GM21526 (cell line): Measurements from ENCODE around the gene PRKCE.
A peak's percentile ranks its signal among the peaks of the same experiment; 100 is the strongest.
"Not testable (repeated sequence)": the region's sequence is repeated elsewhere in the genome, so short reads cannot be mapped to it uniquely, and the experiment has no call there.

Experiments used
- ATAC-seq: cut with Tn5 transposase; IDR thresholded peaks from one replicate; pipeline ENCODE4 v1.9.1; 2021; ENCODE audit warnings: moderate library complexity; ENCODE audit not compliant: unreplicated experiment, low FRiP score

Gene PRKCE

DNA sequence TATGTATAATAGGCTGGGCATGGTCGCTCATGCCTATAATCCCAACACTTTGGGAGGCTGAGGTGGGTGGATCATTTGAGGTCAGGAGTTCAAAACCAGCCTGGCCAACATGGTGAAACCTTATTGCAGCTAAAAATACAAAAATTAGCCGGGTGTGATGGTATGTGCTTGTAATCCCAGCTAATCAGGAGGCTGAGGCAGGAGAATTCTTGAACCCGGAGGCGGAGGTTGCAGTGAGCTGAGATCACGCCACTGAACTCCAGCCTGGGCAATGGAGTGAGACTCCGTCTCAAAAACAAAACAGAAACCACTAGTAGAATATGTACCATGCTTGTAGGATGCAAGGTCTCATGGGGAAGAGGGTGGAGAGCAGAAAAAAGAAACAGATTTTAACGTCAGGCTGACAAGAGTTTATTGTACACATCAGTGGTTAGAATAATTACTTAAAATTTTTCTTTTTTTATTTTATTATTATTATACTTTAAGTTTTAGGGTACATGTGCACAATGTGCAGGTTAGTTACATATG, 44.1 kb downstream of the PRKCE start:
- not testable (repeated sequence) for ATAC-seq

DNA sequence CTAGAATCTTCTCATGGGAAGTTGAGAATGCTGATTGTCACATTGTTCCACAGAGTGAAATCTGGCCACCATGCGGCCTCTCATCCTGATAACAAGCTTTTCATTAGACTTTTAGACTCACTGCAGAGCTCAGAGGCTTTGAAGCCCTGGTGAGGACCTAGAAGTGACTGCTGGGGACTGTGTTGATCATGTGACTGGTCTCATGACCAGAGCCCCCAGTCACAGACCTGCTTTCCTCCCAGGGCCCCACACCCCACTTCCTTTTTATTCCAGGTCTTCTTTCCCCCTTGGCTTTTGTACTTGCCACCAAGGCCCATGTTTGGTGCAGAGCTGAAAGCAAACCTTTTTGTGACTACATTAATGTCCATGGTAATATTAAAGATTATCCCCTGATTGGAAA, 45.2 kb downstream of the PRKCE start:
- no peak for ATAC-seq

DNA sequence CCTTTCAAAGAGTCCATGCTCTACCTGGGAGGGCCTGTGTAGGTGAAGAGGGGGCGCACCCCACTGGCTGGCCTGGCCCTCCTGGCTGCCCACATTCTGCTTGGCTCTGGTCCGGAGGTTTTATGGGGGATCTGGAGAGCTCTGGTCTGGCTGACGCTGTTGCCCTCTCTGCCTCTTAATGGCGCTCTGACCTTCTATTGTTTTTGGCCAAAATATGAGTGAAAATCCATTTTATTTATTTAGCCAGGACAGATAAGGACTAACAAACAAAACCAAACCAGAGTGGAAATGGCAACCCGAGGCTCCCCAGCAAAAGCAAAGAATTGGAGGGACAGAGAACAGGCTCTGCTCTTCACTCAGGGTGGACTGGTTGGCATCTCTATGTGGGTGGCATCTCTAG, 45.7 kb downstream of the PRKCE start:
- no peak for ATAC-seq

DNA sequence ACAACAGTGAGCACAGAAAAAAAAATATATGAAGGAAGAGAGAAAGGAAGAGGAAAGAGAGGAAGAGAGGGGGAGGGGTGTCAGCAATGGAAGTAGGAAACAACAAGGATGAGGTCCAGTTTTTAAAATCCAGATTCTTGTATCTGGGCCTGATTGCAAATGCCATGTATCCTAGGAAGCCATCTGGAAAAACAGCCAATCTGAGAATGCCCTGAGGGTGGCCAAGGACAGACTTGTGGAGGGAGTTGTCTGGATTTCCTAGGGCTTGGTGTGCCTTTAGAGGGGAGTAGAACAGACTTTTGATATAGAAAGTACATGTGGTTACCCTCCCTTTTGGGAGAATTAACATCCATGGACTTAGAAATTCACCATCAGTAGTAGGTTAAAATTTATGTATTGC, 47.1 kb downstream of the PRKCE start:
- no peak for ATAC-seq

DNA sequence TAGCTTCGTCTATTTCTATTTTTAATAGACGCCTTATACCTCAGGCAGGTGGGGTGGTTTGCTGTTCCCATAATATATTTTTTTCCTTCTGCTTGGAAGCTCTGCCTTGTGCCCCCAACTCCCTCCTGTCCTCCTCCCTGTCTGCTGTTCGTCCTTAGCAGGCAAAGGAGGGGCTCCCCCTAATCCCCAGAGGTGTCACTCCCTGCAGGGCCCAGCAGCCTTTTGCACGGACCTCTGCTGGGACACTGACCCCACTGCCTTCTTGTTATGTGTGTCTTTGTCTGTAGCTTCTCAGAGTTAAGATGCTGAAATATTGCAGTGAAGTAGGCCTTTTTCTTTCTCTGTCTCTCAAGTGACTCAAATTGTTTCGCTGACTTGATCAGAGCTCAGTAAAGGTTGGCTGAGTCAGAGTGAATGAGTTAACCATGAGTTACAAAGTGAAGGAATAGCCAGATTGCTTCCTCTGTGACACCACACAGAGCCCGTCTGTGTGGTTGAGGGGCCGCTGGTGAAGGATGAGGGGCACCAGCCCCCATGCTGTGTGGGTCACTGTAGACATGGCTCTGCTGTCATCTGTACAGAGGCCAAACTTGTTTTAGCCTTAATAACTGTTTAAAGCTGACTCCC, 47.7 kb downstream of the PRKCE start:
- no peak for ATAC-seq

DNA sequence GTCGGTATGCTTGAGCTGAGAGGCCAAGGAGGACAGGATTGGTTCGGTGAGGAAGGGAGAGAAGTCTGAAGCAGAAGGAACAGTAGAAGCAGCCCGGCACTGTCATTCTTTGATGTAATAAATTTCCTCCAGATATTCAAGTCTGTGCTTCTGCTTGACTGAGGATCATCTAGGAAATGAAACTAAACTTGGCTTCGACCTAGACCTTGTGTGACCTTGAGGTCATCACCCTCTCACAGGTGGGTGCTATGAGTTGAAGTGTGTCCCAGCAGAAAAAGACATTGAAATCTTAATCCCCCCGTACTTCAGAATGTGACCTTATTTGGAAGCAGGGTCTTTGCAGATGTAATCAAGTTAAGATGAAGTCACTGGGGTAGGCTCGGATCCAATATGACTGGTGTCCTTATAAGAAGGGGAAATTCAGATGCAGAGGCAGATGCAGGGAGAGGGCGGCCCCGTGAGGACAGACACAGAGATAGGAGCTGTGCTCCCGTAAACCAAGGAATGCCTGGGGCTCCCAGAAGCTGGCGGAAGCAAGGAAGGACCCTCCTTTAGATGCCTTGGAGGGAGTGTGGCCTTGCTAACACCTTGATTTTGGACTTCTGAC, 49.0 kb downstream of the PRKCE start:
- ATAC-seq, result no peak

DNA sequence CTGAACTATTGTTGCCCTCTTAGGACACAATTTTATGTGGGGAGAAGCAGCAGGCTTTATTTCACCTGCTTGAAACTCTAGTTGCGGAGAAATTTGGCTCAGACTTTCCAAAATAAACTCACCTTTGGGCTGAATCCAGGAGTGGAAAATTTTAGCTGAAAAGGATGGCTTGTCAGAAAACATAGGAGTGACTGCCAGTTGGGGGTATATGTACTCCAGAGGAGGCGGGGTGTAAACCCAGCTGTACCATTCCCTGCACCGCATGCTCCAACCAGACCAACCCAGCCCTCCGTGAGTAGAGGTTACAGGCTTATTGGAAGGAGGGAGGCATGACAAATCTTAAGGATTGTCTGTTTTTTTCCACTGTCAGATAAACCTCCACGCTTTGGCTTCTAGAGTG, 53.8 kb downstream of the PRKCE start:
- no peak for ATAC-seq

DNA sequence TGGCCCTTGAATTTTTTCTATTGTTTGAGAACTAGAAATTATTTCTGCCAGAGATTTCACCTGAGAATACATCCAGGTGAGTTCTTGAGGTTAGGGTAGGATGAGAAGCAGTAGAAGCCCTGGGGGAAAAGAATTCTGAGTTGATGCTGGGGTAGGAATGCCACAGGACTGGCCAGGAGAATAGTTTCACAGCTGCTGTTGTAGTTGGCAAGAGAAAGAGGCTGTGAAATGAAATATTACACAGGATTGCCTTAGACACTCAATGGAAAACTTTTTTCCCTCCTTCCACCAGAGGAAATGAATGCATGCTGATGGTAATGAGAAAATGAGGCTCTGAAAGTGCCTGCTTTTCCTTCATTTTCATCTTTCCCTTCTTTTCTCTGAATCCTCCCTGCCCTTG, 54.6 kb downstream of the PRKCE start:
- ATAC-seq, result no peak

DNA sequence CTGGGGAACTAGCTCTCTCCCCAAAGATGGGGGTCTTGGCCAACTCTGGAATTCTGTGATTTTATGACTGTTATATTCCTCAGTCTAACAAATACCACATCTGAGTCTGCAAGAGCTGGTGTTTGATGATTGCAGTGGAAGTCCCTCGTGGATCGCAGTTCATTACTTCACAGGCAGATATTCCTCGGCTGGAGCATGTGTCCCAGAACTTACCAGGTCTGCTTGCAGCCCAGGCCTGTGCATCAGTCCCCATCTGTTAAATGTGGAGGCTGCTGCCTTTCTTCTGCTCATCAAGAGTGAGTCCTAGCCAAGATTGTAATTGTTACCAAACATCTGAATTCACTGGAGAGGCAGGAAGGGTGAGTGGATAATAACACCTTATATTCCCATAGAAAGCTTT, 55.5 kb downstream of the PRKCE start:
- no peak for ATAC-seq

DNA sequence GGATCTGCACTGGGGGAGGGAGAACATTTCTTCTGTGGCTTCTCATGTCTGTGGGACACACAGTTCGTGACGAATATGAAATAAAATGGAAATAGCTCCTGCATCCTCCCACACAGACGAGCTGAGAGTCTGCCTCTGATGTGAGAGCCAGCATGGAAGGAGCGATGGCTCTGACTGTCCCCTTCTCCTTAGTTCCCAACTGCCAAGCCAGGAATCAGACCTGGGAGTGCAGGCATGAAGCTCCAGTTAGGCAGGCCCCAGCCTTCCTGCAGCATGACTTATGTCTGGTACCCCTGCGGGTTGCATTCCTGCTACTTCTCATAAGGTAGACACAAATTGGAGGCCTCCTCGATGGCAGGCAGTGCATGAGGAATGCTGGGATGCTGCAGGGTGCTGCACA, 56.2 kb downstream of the PRKCE start:
- no peak for ATAC-seq

DNA sequence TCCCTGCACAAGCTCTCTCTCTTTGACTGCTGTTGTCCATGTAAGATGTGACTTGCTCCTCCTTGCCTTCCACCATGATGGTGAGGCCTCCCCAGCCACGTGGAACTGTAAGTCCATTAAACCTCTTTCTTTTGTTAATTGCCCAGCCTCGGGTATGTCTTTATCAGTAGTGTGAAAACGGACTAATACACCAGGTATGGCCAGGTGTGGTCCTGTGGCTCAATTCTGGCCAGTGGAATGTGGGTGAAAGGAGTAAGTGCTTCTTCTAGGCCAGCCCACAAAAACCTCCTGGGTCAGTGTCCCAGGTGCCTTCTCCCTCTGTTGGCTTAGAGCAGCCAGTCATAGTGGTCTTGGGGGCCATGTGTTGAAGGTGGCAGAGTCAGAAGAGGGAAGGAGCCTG, 57.0 kb downstream of the PRKCE start:
- ATAC-seq, result no peak

DNA sequence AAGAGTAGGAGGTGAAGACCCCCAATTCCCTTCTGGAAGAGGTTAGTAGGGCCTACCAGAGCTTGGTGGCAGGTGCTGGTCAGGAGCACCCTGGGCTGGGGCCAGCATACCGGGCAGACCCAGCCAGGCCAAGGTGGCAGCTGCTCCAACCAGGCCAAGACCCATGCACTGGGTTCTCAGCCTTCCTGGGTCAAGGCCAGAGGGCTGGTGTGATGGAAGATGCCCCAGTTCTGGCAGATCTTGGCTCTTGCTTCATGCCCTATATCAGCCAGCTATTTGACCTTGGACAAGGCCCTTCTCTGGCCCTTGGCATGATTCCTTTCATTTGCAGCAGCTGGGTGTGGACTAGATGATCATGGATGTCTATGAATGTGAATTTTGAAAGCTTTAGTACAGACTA, 57.7 kb downstream of the PRKCE start:
- no peak for ATAC-seq

DNA sequence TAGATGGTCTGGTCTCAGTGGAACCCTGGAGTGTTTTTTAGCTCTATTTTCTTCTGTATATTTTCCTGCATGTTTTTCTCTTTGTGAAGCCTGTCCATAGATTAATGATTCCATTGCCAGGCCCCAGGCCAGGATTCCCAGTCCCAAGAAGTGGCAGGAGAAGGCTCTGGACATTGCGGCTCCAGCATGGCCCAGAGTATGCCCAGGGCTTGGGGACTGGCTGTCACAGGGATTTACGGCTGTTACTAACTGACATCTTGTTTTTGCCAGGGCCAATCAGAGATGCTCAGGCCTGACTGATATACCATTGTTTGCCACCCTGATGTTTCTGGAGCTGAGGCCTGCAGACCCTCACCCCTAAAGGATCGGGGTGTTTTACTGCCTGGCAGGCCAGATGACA, 59.0 kb downstream of the PRKCE start:
- no peak for ATAC-seq

DNA sequence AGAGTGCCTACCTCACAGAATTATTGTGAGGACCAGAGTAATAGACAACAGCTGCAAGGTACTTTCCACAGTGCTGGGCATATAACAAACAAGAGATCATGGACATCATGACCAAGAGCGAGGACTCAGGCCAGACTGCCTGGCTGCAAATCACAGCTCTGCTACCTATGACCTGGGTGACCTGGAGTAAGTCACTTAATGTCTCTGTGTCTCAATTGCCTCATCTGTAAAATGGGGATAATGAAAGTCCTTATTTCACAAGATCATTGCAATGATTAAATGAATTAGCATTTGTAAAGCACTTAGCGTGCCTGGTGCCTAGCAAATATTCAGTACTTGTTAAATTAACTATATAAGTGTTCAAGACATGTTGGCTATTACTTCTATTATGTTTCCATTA, 59.7 kb downstream of the PRKCE start:
- no peak for ATAC-seq

DNA sequence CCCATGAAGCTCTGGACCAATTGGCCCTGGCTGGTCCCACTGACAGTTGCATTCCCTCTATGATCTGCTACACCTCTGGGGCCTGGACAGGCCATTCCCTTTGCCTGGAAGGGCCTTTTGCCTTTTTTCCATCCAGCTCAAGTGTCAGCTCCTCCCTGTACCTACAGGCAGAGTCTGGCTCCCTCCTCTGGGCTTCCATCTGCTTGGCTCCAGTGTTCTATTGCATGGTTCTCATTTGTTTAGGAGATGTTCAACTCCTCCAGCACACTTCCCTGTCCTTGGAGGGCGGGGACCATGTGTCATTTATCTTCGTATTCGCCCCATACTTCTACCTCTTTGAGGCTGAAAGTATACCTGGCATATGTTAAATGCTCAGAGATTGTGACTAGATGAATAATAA, 61.1 kb downstream of the PRKCE start:
- ATAC-seq, result no peak

DNA sequence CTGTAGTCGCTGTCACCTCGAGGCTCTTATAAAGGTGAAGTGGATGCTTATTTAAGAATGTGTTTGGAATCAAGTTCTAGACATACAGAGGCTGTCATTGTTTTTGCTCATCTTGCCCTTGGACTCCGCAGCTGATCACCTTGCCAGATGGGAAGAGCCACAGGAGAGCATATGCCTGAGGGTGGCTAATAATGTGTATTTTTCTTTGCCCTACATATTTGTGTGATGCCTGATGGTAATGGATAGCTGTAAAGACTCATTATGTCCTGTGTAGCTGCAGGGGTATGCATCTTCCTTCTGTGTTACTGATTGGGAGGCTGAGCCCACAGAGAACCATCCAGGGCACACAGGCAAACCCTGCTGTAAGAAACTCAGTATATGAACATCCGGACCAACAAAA, 61.7 kb downstream of the PRKCE start:
- peak; percentile 20 for ATAC-seq

DNA sequence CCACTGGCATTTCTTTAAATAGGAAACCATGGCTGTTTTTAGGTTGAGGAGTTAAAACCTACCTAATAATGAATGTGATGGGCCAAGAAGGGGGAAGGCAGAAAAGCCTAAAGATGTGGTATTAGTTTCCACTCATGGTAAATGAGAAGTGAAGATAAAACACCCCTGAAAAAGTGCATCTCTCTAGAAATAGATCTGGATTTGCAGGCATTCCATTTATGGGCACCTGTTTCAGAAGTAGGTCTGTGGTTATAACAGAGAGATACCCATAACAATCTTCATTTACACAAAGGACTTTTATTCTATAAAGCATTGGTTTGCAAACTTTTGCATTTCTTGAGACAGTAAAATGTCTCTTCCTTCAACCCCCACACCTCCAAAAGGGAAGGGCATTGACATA, 62.1 kb downstream of the PRKCE start:
- ATAC-seq, result peak; percentile 46

DNA sequence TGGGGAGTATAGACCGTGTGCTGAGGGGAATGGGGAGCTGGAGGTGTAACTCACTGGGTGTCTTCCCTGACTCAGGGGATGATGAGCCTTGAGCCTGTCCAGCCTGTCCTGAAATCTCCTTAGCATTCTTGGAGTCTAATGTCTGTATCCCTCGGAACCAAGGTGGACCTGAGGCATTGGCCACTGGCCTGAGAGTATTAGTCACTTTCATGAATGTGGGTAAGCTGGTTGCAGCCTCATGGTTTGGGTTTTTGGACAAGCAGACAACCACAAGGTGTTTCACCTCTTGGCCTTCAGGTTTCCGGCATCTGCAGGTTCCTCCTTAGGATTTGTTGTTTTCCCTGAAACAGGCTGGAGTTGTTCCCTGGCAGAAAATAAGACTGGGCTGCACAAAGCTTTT, 63.2 kb downstream of the PRKCE start:
- ATAC-seq, result no peak

DNA sequence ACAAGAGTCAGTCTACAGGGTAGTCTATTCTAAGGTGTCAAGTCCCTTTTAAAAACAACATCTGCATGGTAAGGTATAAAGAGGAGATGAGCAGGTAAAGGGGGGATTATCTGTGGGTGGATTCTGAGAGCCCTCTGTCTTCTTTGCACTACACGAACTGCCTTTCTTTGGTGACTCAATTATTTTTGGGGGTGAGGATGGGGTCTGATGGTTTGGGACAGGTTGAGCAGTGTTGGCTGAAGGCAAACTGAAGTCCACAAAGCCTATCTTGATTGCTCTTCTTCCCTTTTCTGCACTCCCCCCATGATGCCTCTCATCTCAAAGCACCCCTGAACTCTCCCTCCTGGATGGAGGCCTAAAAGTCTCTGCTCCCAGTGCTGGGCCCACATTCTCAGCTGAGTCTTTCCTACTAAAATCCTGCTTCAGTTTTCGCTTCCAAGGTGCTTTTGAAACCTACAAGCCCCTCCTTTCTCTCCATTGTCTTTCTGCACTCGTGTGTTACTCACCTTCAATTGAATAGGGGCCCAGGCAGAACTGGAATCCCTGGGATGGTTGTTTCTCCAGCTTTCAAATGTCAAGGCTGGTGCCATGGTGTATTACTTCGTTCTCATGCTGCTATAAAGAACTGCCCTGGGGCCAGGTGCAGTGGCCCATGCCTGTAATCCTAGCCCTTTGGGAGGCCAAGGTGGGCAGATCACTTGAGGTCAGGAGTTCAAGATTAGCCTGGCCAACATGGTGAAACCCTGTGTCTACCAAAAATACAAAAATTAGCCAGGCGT, 64.3 kb downstream of the PRKCE start:
- no peak for ATAC-seq

DNA sequence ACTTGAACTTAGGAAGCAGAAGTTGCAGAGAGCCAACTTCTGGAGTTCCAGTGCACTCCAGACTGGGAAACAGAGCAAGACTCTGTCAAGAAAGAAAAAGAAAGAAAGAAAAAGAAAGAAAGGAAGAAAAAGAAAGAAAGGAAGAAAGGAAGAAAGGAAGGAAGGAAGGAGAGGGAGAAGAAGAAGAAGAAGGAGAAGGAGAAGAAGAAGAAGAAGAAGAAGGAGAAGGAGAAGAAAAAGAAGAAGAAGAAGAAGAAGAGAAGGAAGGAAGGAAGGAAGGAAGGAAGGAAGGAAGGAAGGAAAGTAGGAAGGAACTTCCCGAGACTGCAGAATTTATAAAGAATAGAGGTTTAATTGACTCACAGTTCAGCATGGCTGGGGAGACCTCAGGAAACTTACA, 65.0 kb downstream of the PRKCE start:
- not testable (repeated sequence) for ATAC-seq

DNA sequence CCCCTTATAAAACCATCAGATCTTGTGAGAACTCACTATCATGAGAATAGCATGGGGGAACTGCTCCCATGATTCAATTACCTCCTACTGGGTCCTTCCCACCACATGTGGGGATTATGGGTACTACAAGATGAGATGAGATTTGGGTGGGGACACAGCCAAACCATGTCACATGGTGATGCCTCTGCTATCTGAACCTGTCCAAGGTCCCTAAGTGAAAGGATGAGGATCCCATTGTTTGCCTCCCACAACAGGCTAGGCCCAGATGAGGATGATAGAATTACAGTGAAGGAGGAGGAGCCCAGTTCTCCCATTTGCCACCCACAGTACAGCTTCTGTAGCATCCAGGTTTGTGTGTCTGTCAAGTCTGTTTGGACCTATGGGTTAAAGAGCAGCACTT, 65.4 kb downstream of the PRKCE start:
- ATAC-seq, result no peak

DNA sequence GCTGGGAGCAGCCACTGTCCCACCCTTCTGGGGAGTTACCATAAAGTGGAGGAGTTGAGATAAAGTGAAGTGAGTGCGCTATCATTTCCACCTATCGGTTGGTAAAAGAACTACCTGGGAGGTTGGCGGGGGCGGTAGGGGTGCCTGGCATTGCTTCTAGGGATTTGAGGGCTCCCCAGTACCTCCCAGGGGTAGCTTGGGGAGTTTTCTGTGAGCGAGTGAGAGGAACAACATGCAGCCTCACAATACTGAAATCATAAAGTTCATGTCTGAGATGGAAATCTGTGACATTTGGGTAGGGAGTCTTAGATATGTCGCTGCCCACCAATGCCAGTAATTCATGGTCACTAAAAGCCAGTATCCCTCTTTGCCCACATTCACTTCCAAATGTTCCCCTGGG, 68.7 kb downstream of the PRKCE start:
- no peak for ATAC-seq
